ENCODE results near the gene SOX8. TPM values are rescaled to one million over a fixed set of nuclear protein-coding genes. Genes with fewer than 3 reads are reported as not detected.

Gene SOX8
- total and polyA plus RNA-seq, 9 donors, result 0.08 to 0.52 (median 0.32) TPM

DNA sequence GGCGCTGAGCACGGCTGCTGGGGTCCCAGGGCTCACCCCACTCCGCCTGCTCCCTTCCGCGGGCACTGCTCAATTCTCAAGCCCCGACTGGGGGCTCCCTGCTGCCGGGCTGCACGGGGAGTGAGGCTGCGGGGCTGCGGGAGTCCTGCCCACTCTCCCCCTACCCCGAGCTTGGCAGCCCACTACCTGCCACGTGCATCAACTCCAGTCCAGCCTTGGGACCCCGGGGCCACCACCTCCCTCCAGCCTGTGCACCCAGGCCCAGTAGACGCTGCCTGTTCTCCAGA, 47.6 kb downstream of the SOX8 start:
- TF ChIP-seq EP300 (IDR thresholded peaks at IDR 0.05), result no peak
- no peak for TF ChIP-seq POLR2A (IDR thresholded peaks at IDR 0.05)
- TF ChIP-seq CTCF (IDR thresholded peaks at IDR 0.05), result no peak
- Histone ChIP-seq H3K4me1 (ENCODE audit: insufficient read depth) (no peaks in the 10 kb centered on the region), H3K9me3 (no peaks in the 10 kb centered on the region), H3K4me3 (no peak overlapping the region), H3K36me3 (no peaks in the 10 kb centered on the region), H3K27me3 (no peaks in the 10 kb centered on the region), H3K27ac (no peak overlapping the region)
- 24 to 42% (median 41%) methylated on average over 13 to 14 of the region's 14 CpGs for WGBS, 3 donors
- no peak for DNase-seq
- intact Hi-C loops (cut with DNase I), result no loop called here

DNA sequence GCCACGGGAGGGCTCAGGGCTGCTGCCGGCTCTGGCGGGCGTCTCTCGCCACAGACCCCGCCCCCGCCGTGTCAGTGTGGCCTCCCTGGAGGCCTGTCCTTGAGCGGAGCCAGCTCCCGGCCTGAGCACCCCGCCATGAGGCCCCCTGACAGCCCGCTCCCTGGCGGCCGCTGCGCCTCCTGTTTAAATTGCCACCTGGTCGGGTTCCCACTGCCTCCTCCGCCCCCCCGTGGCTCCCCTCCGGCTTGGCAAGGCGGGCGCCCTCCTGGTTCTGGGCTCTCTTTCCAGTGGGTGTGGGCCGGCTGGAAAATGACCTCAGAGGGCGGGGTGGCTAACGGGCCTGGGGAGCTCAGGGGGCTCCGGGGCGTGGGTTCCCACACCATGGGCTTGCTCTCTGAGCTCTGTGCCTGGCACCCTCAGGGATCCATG, 48.9 kb downstream of the SOX8 start:
- Histone ChIP-seq H3K27ac (no peak overlapping the region), H3K4me1 (ENCODE audit: insufficient read depth) (no peaks in the 10 kb centered on the region), H3K36me3 (no peaks in the 10 kb centered on the region), H3K9me3 (no peaks in the 10 kb centered on the region), H3K27me3 (no peaks in the 10 kb centered on the region), H3K4me3 (no peak overlapping the region)
- no peak for TF ChIP-seq EP300 (IDR thresholded peaks at IDR 0.05)
- TF ChIP-seq POLR2A (IDR thresholded peaks at IDR 0.05), result no peak
- no peak for TF ChIP-seq CTCF (IDR thresholded peaks at IDR 0.05)
- DNase-seq, result no peak
- WGBS, 3 donors, result 7 to 12% (median 8%) methylated on average over 22 to 26 of the region's 26 CpGs
- intact Hi-C loops (cut with DNase I), result no loop called here

DNA sequence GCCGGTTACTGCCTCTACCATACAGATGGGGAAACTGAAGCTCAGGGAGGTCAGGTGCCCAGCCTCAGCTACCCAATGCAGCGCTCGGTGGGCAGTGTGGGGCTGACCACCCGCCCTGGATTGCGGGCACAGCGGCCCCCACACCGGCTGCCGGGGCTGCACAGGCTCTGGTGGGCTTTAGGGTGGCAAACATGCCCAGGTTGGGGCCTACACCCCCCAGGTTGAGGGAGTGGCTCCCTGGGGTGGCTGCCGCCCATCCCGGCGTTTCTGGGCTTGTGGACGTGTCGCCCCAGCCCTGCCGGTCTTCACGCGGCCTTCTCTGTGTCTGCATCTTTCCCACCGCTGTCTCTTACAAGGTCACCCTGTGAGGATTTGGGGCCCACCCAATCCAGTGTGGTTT, 50.1 kb downstream of the SOX8 start:
- H3K27me3 ChIP-seq, result no peaks in the 10 kb centered on the region
- WGBS, 3 donors, result 84 to 91% (median 87%) methylated on average over 17 of the region's 17 CpGs

GRCh38 chr16:1032607-1033006, 51.0 kb downstream of the SOX8 start:
- TF ChIP-seq POLR2A (IDR thresholded peaks at IDR 0.05) (no peak), CTCF (IDR thresholded peaks at IDR 0.05) (no peak), EP300 (IDR thresholded peaks at IDR 0.05) (no peak)
- Histone ChIP-seq H3K27ac (no peak overlapping the region), H3K4me1 (ENCODE audit: insufficient read depth) (no peaks in the 10 kb centered on the region), H3K9me3 (no peaks in the 10 kb centered on the region), H3K4me3 (no peak overlapping the region), H3K27me3 (no peaks in the 10 kb centered on the region), H3K36me3 (no peaks in the 10 kb centered on the region)
- 91 to 94% (median 93%) methylated on average over 2 of the region's 2 CpGs for whole genome bisulfite sequencing, 3 donors
- DNase-seq, result no peak
- intact Hi-C loops (cut with DNase I), result no loop called here

More for the DNA sequence above, 50.1 kb downstream of the SOX8 start:
- TF ChIP-seq CTCF (IDR thresholded peaks at IDR 0.05) (no peak), EP300 (IDR thresholded peaks at IDR 0.05) (no peak), POLR2A (IDR thresholded peaks at IDR 0.05) (no peak)
- no peaks in the 10 kb centered on the region for H3K4me1 ChIP-seq (ENCODE audit: insufficient read depth)
- H3K36me3 ChIP-seq, result no peaks in the 10 kb centered on the region
- H3K9me3 ChIP-seq, result no peaks in the 10 kb centered on the region
- no peak overlapping the region for H3K27ac ChIP-seq
- H3K4me3 ChIP-seq, result no peak overlapping the region
- no peak for DNase-seq
- intact Hi-C loops (cut with DNase I), result no loop called here
